HCT116 (cell line): Measurements from ENCODE around the gene KIRREL1. TPM values are rescaled to one million over a fixed set of nuclear protein-coding genes. Genes with fewer than 3 reads are reported as not detected.

Experiments
- ATAC-seq: fragments of 200-7000 bp; cut with Tn5 transposase; 2 replicates; pipeline ENCODE4 v1.9.1; 2020; ENCODE audit warnings: mild to moderate bottlenecking, moderate library complexity
- BruUV-seq: library from RNA; stranded (reverse); fragments of 400-500 nt; replicated peaks from 2 replicates; lab custom pipeline; 2021; lab: Mats Ljungman, UMichigan
- CTCF ChIA-PET: fragments of 300-600 bp; sonication (Branson Sonifier 250); formaldehyde crosslinking; loops from one replicate; lab custom pipeline; 2021; ENCODE audit warnings: antibody characterized with exemption; lab: Charles Lee
- POLR2A ChIA-PET: fragments of 300-600, 350-600 bp; sonication (Branson Sonifier 250); formaldehyde crosslinking; loops from one replicate; lab custom pipeline; 2021; ENCODE audit warnings: antibody characterized with exemption; lab: Charles Lee
- RAD21 ChIA-PET, 2 experiments: fragments of 300-600 bp; sonication (Branson Sonifier 250); formaldehyde crosslinking; loops; one replicate each; lab custom pipeline; 2023; ENCODE audit warnings: low total read pairs in 2 of 2; ENCODE audit not compliant: uncharacterized antibody in 2 of 2, unreplicated experiment in 2 of 2, low non-redundant PET in 1 of 2; lab: Charles Lee
- DNase-seq: peaks from one replicate; pipeline ENCODE4 v3.0.0-alpha.2; 2010; ENCODE audit warnings: low read depth, low spot score
- H2AFZ ChIP-seq: fragments of 200-600 bp; shearing (Covaris generic), sonication (generic); 2 replicates; pipeline ENCODE4 v1.6.1; 2017; ENCODE audit warnings: low read depth, mixed run types, mixed read lengths, antibody characterized with exemption, low read length; ENCODE audit not compliant: poor library complexity, severe bottlenecking
- H3K27ac ChIP-seq: 2 replicates; pipeline ENCODE4 v1.5.1; 2012; ENCODE audit warnings: low read depth, low read length
- H3K27me3 ChIP-seq: fragments of 200-600 bp; sonication (generic); 2 replicates; pipeline ENCODE4 v1.6.1; 2016; ENCODE audit warnings: mixed run types, low read length, mixed read lengths; ENCODE audit not compliant: insufficient read depth
- H3K36me3 ChIP-seq, 2 experiments: fragments of 200-500 bp in 1 of 2; fragments of 200-600 bp in 1 of 2; sonication (Bioruptor generic) in 1 of 2; sonication (generic) in 1 of 2; 2 replicates each; pipeline versions ENCODE4 v1.5.1 to v1.6.1; 2014 to 2016; ENCODE audit warnings: low read length in 2 of 2, inconsistent platforms in 1 of 2, mixed read lengths in 1 of 2, mixed run types in 1 of 2; ENCODE audit not compliant: insufficient read depth in 2 of 2, control insufficient read depth in 1 of 2
- H3K4me1 ChIP-seq, 2 experiments: fragments of 200-600 bp in 1 of 2; sonication (generic) in 1 of 2; 2 replicates each; pipeline versions ENCODE4 v1.5.1 to v1.6.1; 2012 to 2017; ENCODE audit warnings: low read length in 2 of 2, inconsistent platforms in 1 of 2, mild to moderate bottlenecking in 1 of 2, mixed read lengths in 1 of 2, mixed run types in 1 of 2, moderate library complexity in 1 of 2; ENCODE audit not compliant: insufficient read depth in 2 of 2, control insufficient read depth in 1 of 2
- H3K4me2 ChIP-seq: fragments of 200-600 bp; sonication (generic); 2 replicates; pipeline ENCODE4 v1.6.1; 2017; ENCODE audit warnings: mixed run types, low read length, mixed read lengths
- H3K4me3 ChIP-seq, 2 experiments: fragments of 200-600 bp in 1 of 2; sonication (generic) in 1 of 2; replicated peaks in 1 of 2; 2 replicates each; pipeline ENCODE4 v1.5.1; 2011 to 2016; ENCODE audit warnings: low read length in 2 of 2, control low read depth in 1 of 2, low read depth in 1 of 2, mild to moderate bottlenecking in 1 of 2, mixed read lengths in 1 of 2, mixed run types in 1 of 2
- H3K79me2 ChIP-seq: fragments of 200-600 bp; sonication (generic); 2 replicates; pipeline ENCODE4 v1.6.1; 2017; ENCODE audit warnings: mild to moderate bottlenecking, mixed run types, low read length, moderate library complexity, mixed read lengths; ENCODE audit not compliant: insufficient read depth
- H3K9ac ChIP-seq: fragments of 200-600 bp; sonication (generic); 2 replicates; pipeline ENCODE4 v1.6.1; 2016; ENCODE audit warnings: low read length, mixed read lengths
- H3K9me2 ChIP-seq: fragments of 200-600 bp; sonication (generic), shearing (Covaris generic); 2 replicates; pipeline ENCODE4 v1.6.1; 2017; ENCODE audit warnings: mixed run types, mild to moderate bottlenecking, moderate library complexity; ENCODE audit not compliant: insufficient read depth
- H3K9me3 ChIP-seq, 2 experiments: fragments of 200-500 bp in 1 of 2; fragments of 200-600 bp in 1 of 2; sonication (Bioruptor generic) in 1 of 2; sonication (generic) in 1 of 2; 2 replicates each; pipeline ENCODE4 v1.6.1; 2014 to 2017; ENCODE audit warnings: low read length in 2 of 2, mixed read lengths in 2 of 2, inconsistent platforms in 1 of 2, low read depth in 1 of 2, mild to moderate bottlenecking in 1 of 2, mixed run types in 1 of 2, moderate library complexity in 1 of 2; ENCODE audit not compliant: control insufficient read depth in 1 of 2, insufficient read depth in 1 of 2
- H4K20me1 ChIP-seq: fragments of 200-600 bp; sonication (generic), shearing (Covaris generic); 2 replicates; pipeline ENCODE4 v1.6.1; 2017; ENCODE audit warnings: mixed run types, mild to moderate bottlenecking, moderate library complexity; ENCODE audit not compliant: insufficient read depth
- CEBPB ChIP-seq: IDR thresholded peaks from 2 replicates; pipeline ENCODE4 v1.6.1; 2012; ENCODE audit warnings: low read depth
- CTCF ChIP-seq, 3 experiments: fragments of 200-600 bp in 1 of 3; sonication (generic) in 1 of 3; IDR thresholded peaks in 2 of 3; conservative IDR thresholded peaks in 1 of 3; 2 replicates each; pipeline ENCODE4 v1.5.1; 2012 to 2017; ENCODE audit warnings: low read depth in 2 of 3, low read length in 2 of 3, antibody characterized with exemption in 1 of 3, borderline replicate concordance in 1 of 3, control low read depth in 1 of 3, mild to moderate bottlenecking in 1 of 3, mixed read lengths in 1 of 3, mixed run types in 1 of 3, moderate library complexity in 1 of 3; ENCODE audit not compliant: insufficient read depth in 1 of 3
- ELF1 ChIP-seq: IDR thresholded peaks from 2 replicates; pipeline ENCODE4 v1.6.1; 2012; ENCODE audit warnings: low read depth, borderline replicate concordance
- JUND ChIP-seq: IDR thresholded peaks from 2 replicates; pipeline ENCODE4 v1.6.1; 2012
- POLR2A ChIP-seq: IDR thresholded peaks from 2 replicates; pipeline ENCODE4 v1.7.0; 2011; ENCODE audit warnings: borderline replicate concordance; ENCODE audit not compliant: insufficient read depth, insufficient read length; ENCODE audit errors: extremely low read depth
- POLR2AphosphoS5 ChIP-seq: IDR thresholded peaks from 2 replicates; pipeline ENCODE4 v1.6.1; 2011; ENCODE audit warnings: mild to moderate bottlenecking, low read depth, low read length, moderate library complexity
- RAD21 ChIP-seq: IDR thresholded peaks from 2 replicates; pipeline ENCODE4 v1.6.1; 2012; ENCODE audit warnings: low read depth, mild to moderate bottlenecking
- REST ChIP-seq: IDR thresholded peaks from 2 replicates; pipeline ENCODE4 v1.6.1; 2012; ENCODE audit warnings: low read depth
- SRF ChIP-seq: IDR thresholded peaks from 2 replicates; pipeline ENCODE4 v1.6.1; 2012; ENCODE audit warnings: low read depth
- ZBTB33 ChIP-seq: IDR thresholded peaks from 2 replicates; pipeline ENCODE4 v1.6.1; 2011; ENCODE audit warnings: mild to moderate bottlenecking, low read length, moderate library complexity; ENCODE audit not compliant: insufficient replicate concordance; ENCODE audit errors: extremely low read depth
- ZNF274 ChIP-seq: fragments of 200-500 bp; sonication (Bioruptor generic); IDR thresholded peaks from 2 replicates; pipeline ENCODE4 v1.6.1; 2014; ENCODE audit warnings: mild to moderate bottlenecking, low read depth, low read length, inconsistent platforms
- intact Hi-C: fragments of 100-400 bp; cut with micrococcal nuclease; formaldehyde crosslinking; loops from 2 replicates; pipeline ENCODE4 v1.10.0; 2022
- total RNA-seq: library from RNA; stranded (reverse); gene quantifications from one replicate; pipeline ENCODE4 v1.2.1, GENCODE V29; 2021; ENCODE audit not compliant: unreplicated experiment
- TF ChIP-seq, protein P1 (sequence below): IDR thresholded peaks from 2 replicates; pipeline ENCODE4 v1.6.1; 2012

The KIRREL1 gene
- total RNA-seq, 1 experiment from 2014 or later = 20.0 TPM

- Histone ChIP-seq H3K79me2 (no peaks in the 10 kb centered on the region), H4K20me1 (no peaks in the 10 kb centered on the region), H2AFZ (no peak overlapping the region), H3K4me3 (no peak overlapping the region), H3K4me1 (no peaks in the 10 kb centered on the region), H3K4me2 (no peak overlapping the region), H3K27me3 (no peaks in the 10 kb centered on the region), H3K9ac (no peak overlapping the region), H3K36me3 (peaks cover 12 to 16% of the 10 kb centered on the region in 2 experiments; a peak in 3 of 4 replicates), H3K9me3 (no peaks in the 10 kb centered on the region), H3K9me2 (no peaks in the 10 kb centered on the region), H3K27ac (no peak overlapping the region)
- intact Hi-C loops = no loop called here
- ChIA-PET CTCF (interaction anchor here (1.2 to 2.0 kb wide), 2 partner anchors 28 to 102 kb away, joined by 4 to 6 read pairs; no protein-coding TSS in a partner anchor), POLR2A (no interaction called here), RAD21 (interaction anchor here in 1 of 2 experiments (1.0 kb wide), 1 partner anchor 32 kb away, joined by 3 read pairs; no protein-coding TSS in a partner anchor)
- ATAC-seq = no peak
- no TSS peak for BruUV-seq
- no peak for DNase-seq
- no peak for TF ChIP-seq ELF1
Measured at GRCh38 chr1:158093376-158093775, 99.9 kb downstream of the KIRREL1 start.

DNA sequence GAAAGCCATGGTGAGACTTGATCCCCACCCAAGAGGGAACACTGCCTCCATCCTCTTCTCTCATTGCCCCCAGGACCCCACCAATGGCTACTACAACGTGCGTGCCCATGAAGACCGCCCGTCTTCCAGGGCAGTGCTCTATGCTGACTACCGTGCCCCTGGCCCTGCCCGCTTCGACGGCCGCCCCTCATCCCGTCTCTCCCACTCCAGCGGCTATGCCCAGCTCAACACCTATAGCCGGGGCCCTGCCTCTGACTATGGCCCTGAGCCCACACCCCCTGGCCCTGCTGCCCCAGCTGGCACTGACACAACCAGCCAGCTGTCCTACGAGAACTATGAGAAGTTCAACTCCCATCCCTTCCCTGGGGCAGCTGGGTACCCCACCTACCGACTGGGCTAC lies 101.1 kb downstream of the KIRREL1 start:
- Histone ChIP-seq H3K9me2 (no peaks in the 10 kb centered on the region), H3K4me2 (no peak overlapping the region), H3K27ac (no peak overlapping the region), H3K9ac (no peak overlapping the region), H2AFZ (no peak overlapping the region), H3K4me1 (no peaks in the 10 kb centered on the region), H3K4me3 (no peak overlapping the region), H3K79me2 (no peaks in the 10 kb centered on the region), H3K27me3 (no peaks in the 10 kb centered on the region), H4K20me1 (no peaks in the 10 kb centered on the region), H3K36me3 (peaks cover 9 to 16% of the 10 kb centered on the region in 2 experiments; a peak in 2 of 4 replicates), H3K9me3 (no peaks in the 10 kb centered on the region)
- POLR2A ChIA-PET = no interaction called here
- no TSS peak for BruUV-seq
- RAD21 ChIA-PET = no interaction called here
- ATAC-seq (no peak), DNase-seq (no peak)
- CTCF ChIA-PET = interaction anchor here (5.8 kb wide), 1 partner anchor 25 kb away, joined by 64 read pairs; no protein-coding TSS in a partner anchor
- intact Hi-C loops = no loop called here
- TF ChIP-seq POLR2AphosphoS5 = no peak
- no peak for TF ChIP-seq POLR2A
- TF ChIP-seq ELF1 = no peak
- TF ChIP-seq ZNF274 = no peak
- no peak for TF ChIP-seq CTCF (IDR thresholded peaks at IDR 0.05 in 2 of 3, conservative IDR thresholded peaks at IDR 0.05 in 1 of 3; ENCODE audit: borderline replicate concordance in 1 of 3, insufficient read depth in 1 of 3, low read depth in 2 of 3, low read length in 2 of 3)
- no peak for TF ChIP-seq CEBPB
- TF ChIP-seq RAD21 = no peak
- TF ChIP-seq ZBTB33 = no peak
- TF ChIP-seq JUND = no peak
- TF ChIP-seq, protein P1, sequence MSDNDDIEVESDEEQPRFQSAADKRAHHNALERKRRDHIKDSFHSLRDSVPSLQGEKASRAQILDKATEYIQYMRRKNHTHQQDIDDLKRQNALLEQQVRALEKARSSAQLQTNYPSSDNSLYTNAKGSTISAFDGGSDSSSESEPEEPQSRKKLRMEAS = no peak
- no peak for TF ChIP-seq REST
- no peak for TF ChIP-seq SRF
